ENCODE measurements around the gene BTBD18.

- TF ChIP-seq CTCF (IDR thresholded peaks at IDR 0.05) (no peak), POLR2A (IDR thresholded peaks at IDR 0.05; ENCODE audit: low read depth) (no peak), POLR2AphosphoS5 (IDR thresholded peaks at IDR 0.05) (no peak), EP300 (IDR thresholded peaks at IDR 0.05) (no peak)
Observed at GRCh38 chr11:57758174-57758573, 6.6 kb upstream of the BTBD18 start.
